Fibroblast of lung (primary cell): ENCODE results near the gene ZZZ3.

Experiments used
- CTCF ChIP-seq, 2 donors: IDR thresholded peaks in 1 of 2; conservative IDR thresholded peaks in 1 of 2; 1 replicate in 1 of 2; 2 replicates in 1 of 2; pipeline ENCODE4 v1.5.1; 2011 to 2012; ENCODE audit warnings: low read length in 2 of 2, control low read depth in 1 of 2, inconsistent platforms in 1 of 2, low read depth in 1 of 2, mild to moderate bottlenecking in 1 of 2
- EZH2 ChIP-seq: IDR thresholded peaks from 2 replicates; pipeline ENCODE4 v1.5.1; 2012; ENCODE audit warnings: low read length, control low read depth, mild to moderate bottlenecking; ENCODE audit errors: missing control alignments

DNA sequence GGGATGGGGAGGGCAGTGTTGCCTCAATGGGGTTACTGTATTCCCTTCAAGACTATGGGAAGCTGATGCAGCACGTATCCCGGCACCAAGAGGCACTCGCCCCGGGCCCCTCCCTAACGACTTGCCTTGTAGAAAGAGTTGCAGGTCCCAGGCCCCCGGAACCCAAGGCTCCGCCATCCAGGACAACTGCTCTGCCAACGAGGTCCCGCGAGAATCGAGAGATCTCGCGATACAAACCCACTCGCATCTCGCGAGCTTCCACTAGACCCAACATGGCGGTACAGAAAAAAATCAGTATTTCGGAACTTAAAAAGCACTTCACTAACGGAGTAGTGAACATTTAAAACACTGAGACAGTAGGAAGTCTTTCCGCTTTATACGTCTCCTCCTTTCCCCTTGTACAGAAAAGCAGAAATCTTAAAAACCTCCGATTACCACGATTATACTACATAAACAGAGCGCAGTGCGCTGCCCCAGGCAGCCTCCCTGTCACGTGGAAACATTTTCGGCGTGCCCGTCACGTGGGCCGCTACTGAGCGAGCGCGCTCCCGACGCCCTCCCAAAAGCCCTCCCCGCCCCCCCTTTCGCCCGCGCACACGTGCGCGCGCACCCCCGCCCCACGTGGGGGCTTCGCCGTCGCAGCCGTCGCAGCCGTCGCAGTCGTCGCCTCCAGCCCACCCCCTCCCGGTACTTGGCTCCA lies at the start of gene ZZZ3:
- TF ChIP-seq CTCF (conservative IDR thresholded peaks at IDR 0.05 in 1 of 2, IDR thresholded peaks at IDR 0.05 in 1 of 2; ENCODE audit: low read depth in 1 of 2, low read length in 2 of 2), result no peak
- TF ChIP-seq EZH2, result no peak
